Measurements from ENCODE around the gene SPIRE1. TPM values are rescaled to one million over a fixed set of nuclear protein-coding genes. Genes with fewer than 3 reads are reported as not detected.

The SPIRE1 gene
- polyA plus RNA-seq, 1 experiment: 11.6 TPM

DNA sequence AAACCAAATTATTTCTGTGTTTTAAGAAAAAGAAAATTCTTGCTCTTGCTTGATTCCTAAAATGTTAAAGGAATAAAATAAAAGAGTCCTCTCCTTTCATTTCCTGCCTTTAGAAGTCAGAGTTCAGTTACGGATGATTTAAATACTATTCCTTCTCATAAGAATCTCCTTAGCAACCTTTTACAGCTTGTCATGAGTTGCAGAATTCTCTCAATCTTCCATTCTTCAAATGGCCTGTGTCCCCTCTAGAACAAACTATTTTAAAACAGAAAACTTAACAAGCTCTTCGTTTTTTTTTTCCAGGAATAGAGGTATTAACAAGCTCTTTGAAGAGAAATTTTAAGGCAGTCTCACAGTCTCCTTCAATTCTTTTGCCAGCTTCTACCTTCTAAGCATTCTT lies 42.2 kb downstream of the SPIRE1 start:
- ChIA-PET CTCF (interaction anchor here (0.8 to 1.1 kb wide), 2 partner anchors 9 kb away, joined by 3 read pairs; no protein-coding TSS in a partner anchor), POLR2A (no interaction called here)
- H3K27me3 ChIP-seq (ENCODE audit: control insufficient read depth, insufficient read depth, low read length): no peaks in the 10 kb centered on the region
- no peak overlapping the region for H3K4me3 ChIP-seq (ENCODE audit: low read depth, low read length)
- TF ChIP-seq CTCF (IDR thresholded peaks at IDR 0.05; ENCODE audit: insufficient read depth, low read depth, low read length): no peak
- no peaks in the 10 kb centered on the region for H3K36me3 ChIP-seq (ENCODE audit: control insufficient read depth, insufficient read depth, low read length)
- no peak for DNase-seq (ENCODE audit: low read depth)

GRCh38 chr18:12608301-12608700 lies 49.6 kb downstream of the SPIRE1 start:
- no peak for DNase-seq (ENCODE audit: low read depth)
- Histone ChIP-seq H3K4me3 (ENCODE audit: low read depth, low read length) (no peak overlapping the region), H3K36me3 (ENCODE audit: control insufficient read depth, insufficient read depth, low read length) (no peaks in the 10 kb centered on the region), H3K27me3 (ENCODE audit: control insufficient read depth, insufficient read depth, low read length) (no peaks in the 10 kb centered on the region)
- TF ChIP-seq CTCF (IDR thresholded peaks at IDR 0.05; ENCODE audit: insufficient read depth, low read depth, low read length): no peak
- CTCF ChIA-PET: no interaction called here
- POLR2A ChIA-PET: no interaction called here

- no peak for DNase-seq (ENCODE audit: low read depth)
- Histone ChIP-seq H3K27me3 (ENCODE audit: control insufficient read depth, insufficient read depth, low read length) (no peaks in the 10 kb centered on the region), H3K36me3 (ENCODE audit: control insufficient read depth, insufficient read depth, low read length) (no peaks in the 10 kb centered on the region), H3K4me3 (ENCODE audit: low read depth, low read length) (no peak overlapping the region)
- TF ChIP-seq CTCF (IDR thresholded peaks at IDR 0.05; ENCODE audit: insufficient read depth, low read depth, low read length): no peak
- ChIA-PET POLR2A (no interaction called here), CTCF (interaction anchor here (0.8 to 0.9 kb wide), 2 partner anchors 9 kb away, joined by 3 read pairs; no protein-coding TSS in a partner anchor)
These were observed 51.2 kb downstream of the SPIRE1 start for GRCh38 chr18:12606592-12607315.

- no peaks in the 10 kb centered on the region for H3K27me3 ChIP-seq (ENCODE audit: control insufficient read depth, insufficient read depth, low read length)
- TF ChIP-seq CTCF (IDR thresholded peaks at IDR 0.05; ENCODE audit: insufficient read depth, low read depth, low read length): no peak
- ChIA-PET POLR2A (no interaction called here), CTCF (interaction anchor here (1.4 kb wide), 1 partner anchor 13 kb away, joined by 3 read pairs; no protein-coding TSS in a partner anchor)
- H3K4me3 ChIP-seq (ENCODE audit: low read depth, low read length): no peak overlapping the region
- no peak for DNase-seq (ENCODE audit: low read depth)
- no peaks in the 10 kb centered on the region for H3K36me3 ChIP-seq (ENCODE audit: control insufficient read depth, insufficient read depth, low read length)
These were observed 53.4 kb downstream of the SPIRE1 start for GRCh38 chr18:12604445-12605007.

DNA sequence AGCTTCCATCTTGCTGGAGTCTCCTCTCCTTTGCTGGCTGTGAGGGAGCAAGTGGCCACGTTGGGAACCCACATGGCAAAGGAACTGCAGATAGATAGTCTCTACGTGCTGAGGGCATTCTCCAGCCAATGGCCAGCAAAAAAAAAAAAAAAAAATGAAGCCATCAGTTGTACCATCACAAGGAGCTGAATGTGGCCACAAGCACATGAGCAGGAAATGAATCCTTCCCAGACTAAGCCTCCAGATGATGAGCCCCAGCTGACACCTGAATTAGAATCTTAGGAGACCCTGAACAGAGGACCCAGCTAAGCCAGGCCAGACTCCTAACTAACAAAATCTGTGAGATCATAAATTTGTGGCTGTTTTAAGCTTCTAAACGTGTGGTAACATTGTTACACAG lies 57.9 kb downstream of the SPIRE1 start:
- no peak for DNase-seq (ENCODE audit: low read depth)
- ChIA-PET CTCF (interaction anchor here (0.7 to 1.1 kb wide), 2 partner anchors 12 to 209 kb away, joined by 3 to 4 read pairs; no protein-coding TSS in a partner anchor), POLR2A (no interaction called here)
- Histone ChIP-seq H3K27me3 (ENCODE audit: control insufficient read depth, insufficient read depth, low read length) (no peaks in the 10 kb centered on the region), H3K4me3 (ENCODE audit: low read depth, low read length) (no peak overlapping the region), H3K36me3 (ENCODE audit: control insufficient read depth, insufficient read depth, low read length) (no peaks in the 10 kb centered on the region)
- TF ChIP-seq CTCF (IDR thresholded peaks at IDR 0.05; ENCODE audit: insufficient read depth, low read depth, low read length): no peak

Measured in BJ (cell line).